A549 treated with RU486 at 1 μM for 4 hours (cell line): ENCODE data around the gene KRTAP12-2. TPM values are rescaled to one million over a fixed set of nuclear protein-coding genes. Genes with fewer than 3 reads are reported as not detected.

Source experiments
- total RNA-seq: library from RNA; stranded (reverse); fragments of 200-300 nt; extraction: Qiagen RNA extraction; gene quantifications from 5 replicates; pipeline ENCODE4 v1.2.3, GENCODE V29; 2022; ENCODE audit warnings: low read depth

Gene KRTAP12-2
- total RNA-seq = not detected in 5 replicates

GRCh38 chr21:44666401-44667320 is at the start of gene KRTAP12-2:
Gene KRTAP12-2 (minus strand): TSS chr21:44666927. CDS start chr21:44666886, 41 bp downstream.

GRCh38 chr21:44711327-44712202 is 44.8 kb upstream of the KRTAP12-2 start, which contains the start of gene TSPEAR:
Gene TSPEAR (minus strand): TSS chr21:44711572. CDS start chr21:44711514, 58 bp downstream.

GRCh38 chr21:44697172-44697810 is 30.6 kb upstream of the KRTAP12-2 start, which contains the start of gene KRTAP10-12:
Gene KRTAP10-12 (plus strand): TSS chr21:44697172. CDS start chr21:44697202, 30 bp downstream.

GRCh38 chr21:44681861-44682579 is 15.3 kb upstream of the KRTAP12-2 start, which contains the start of gene KRTAP12-1:
Gene KRTAP12-1 (minus strand): TSS chr21:44682163. CDS start chr21:44682123, 40 bp downstream.

GRCh38 chr21:44657635-44658540 is 8.8 kb downstream of the KRTAP12-2 start, which contains the start of gene KRTAP12-3:
Gene KRTAP12-3 (plus strand): TSS chr21:44657932. CDS start chr21:44657980, 48 bp downstream.

GRCh38 chr21:44654576-44655175 is 12.1 kb downstream of the KRTAP12-2 start, which contains the start of gene KRTAP12-4:
Gene KRTAP12-4 (minus strand): TSS chr21:44654659. CDS start chr21:44654614, 45 bp downstream.

GRCh38 chr21:44646366-44647221 is 20.1 kb downstream of the KRTAP12-2 start, which contains the start of gene KRTAP10-11:
Gene KRTAP10-11 (plus strand): TSS chr21:44646414. CDS start chr21:44646459, 45 bp downstream.

GRCh38 chr21:44637018-44637850 is 29.5 kb downstream of the KRTAP12-2 start, which contains the start of gene KRTAP10-10:
Gene KRTAP10-10 (plus strand): TSS chr21:44637356. CDS start chr21:44637418, 62 bp downstream.

GRCh38 chr21:44626673-44627143 is 40.0 kb downstream of the KRTAP12-2 start, which contains the start of gene KRTAP10-9:
Gene KRTAP10-9 (plus strand): TSS chr21:44627093. CDS start chr21:44627172, 79 bp downstream.

Other genes starting within 250 kb of the KRTAP12-2 start
- gene LRRC3, start 211.4 kb downstream of the KRTAP12-2 start, total RNA-seq = 1.0 to 2.1 TPM (median 1.6 TPM) in 5 replicates
- not detected in 5 replicates for gene KRTAP10-1, start 126.7 kb downstream of the KRTAP12-2 start, total RNA-seq
- gene KRTAP10-2, start 115.4 kb downstream of the KRTAP12-2 start, total RNA-seq = not detected in 5 replicates
- not detected in 5 replicates for gene KRTAP10-3, start 108.1 kb downstream of the KRTAP12-2 start, total RNA-seq
- not detected in 5 replicates for gene KRTAP10-4, start 93.2 kb downstream of the KRTAP12-2 start, total RNA-seq
- gene KRTAP10-5, start 86.3 kb downstream of the KRTAP12-2 start, total RNA-seq = not detected in 5 replicates
- gene KRTAP10-6, start 74.4 kb downstream of the KRTAP12-2 start, total RNA-seq = not detected in 5 replicates
- gene KRTAP10-7, start 66.3 kb downstream of the KRTAP12-2 start, total RNA-seq = not detected in 5 replicates
- not detected in 5 replicates for gene KRTAP10-8, start 54.8 kb downstream of the KRTAP12-2 start, total RNA-seq
- gene KRTAP10-9, start 39.8 kb downstream of the KRTAP12-2 start, total RNA-seq = not detected in 5 replicates
- gene KRTAP10-10, start 29.6 kb downstream of the KRTAP12-2 start, total RNA-seq = not detected in 5 replicates
- not detected in 5 replicates for gene KRTAP10-11, start 20.5 kb downstream of the KRTAP12-2 start, total RNA-seq
- gene KRTAP12-4, start 12.3 kb downstream of the KRTAP12-2 start, total RNA-seq = not detected in 5 replicates
- not detected in 5 replicates for gene KRTAP12-3, start 9.0 kb downstream of the KRTAP12-2 start, total RNA-seq
- gene KRTAP12-1, start 15.2 kb upstream of the KRTAP12-2 start, total RNA-seq = not detected in 5 replicates
- gene KRTAP10-12, start 30.2 kb upstream of the KRTAP12-2 start, total RNA-seq = not detected in 5 replicates
- not detected in 5 replicates for gene TSPEAR, start 44.6 kb upstream of the KRTAP12-2 start, total RNA-seq
- gene UBE2G2, start 134.9 kb upstream of the KRTAP12-2 start, total RNA-seq = 29.2 to 37.0 TPM (median 35.4 TPM) in 5 replicates
- gene SUMO3, start 151.1 kb upstream of the KRTAP12-2 start, total RNA-seq = 43.1 to 72.9 TPM (median 70.5 TPM) in 5 replicates
- gene PTTG1IP, start 206.8 kb upstream of the KRTAP12-2 start, total RNA-seq = 88.0 to 98.1 TPM (median 96.5 TPM) in 5 replicates